CD4-positive, alpha-beta T cell treated with Interleukin-12 subunit alpha and Interleukin-12 subunit beta, for 1 hour (primary cell): Measurements from ENCODE around the gene ZNF335.

Experiments used
- DNase-seq: peaks from one replicate; pipeline ENCODE4 v3.0.0-alpha.2; 2020

ZNF335 gene

GRCh38 chr20:45949542-45950329 lies 22.3 kb downstream of the ZNF335 start:
- DNase-seq, result no peak

GRCh38 chr20:45948742-45949541 lies 23.1 kb downstream of the ZNF335 start:
- DNase-seq, result no peak

GRCh38 chr20:45948261-45948733 lies 23.7 kb downstream of the ZNF335 start:
- DNase-seq, result no peak

- no peak for DNase-seq
These were observed 24.7 kb downstream of the ZNF335 start for GRCh38 chr20:45947110-45947866.

GRCh38 chr20:45946149-45946970 lies 25.6 kb downstream of the ZNF335 start:
- DNase-seq, result peak; percentile 44

- no peak for DNase-seq
These were observed 26.3 kb downstream of the ZNF335 start for GRCh38 chr20:45945678-45946148.

GRCh38 chr20:45944965-45945677 lies 26.9 kb downstream of the ZNF335 start:
- DNase-seq, result no peak

GRCh38 chr20:45944151-45944964 lies 27.6 kb downstream of the ZNF335 start:
- DNase-seq, result no peak

GRCh38 chr20:45943613-45944012 lies 28.4 kb downstream of the ZNF335 start:
- DNase-seq, result no peak

GRCh38 chr20:45940469-45940868 lies 31.5 kb downstream of the ZNF335 start:
- no peak for DNase-seq

GRCh38 chr20:45940053-45940452 lies 31.9 kb downstream of the ZNF335 start:
- no peak for DNase-seq

- DNase-seq, result no peak
These were observed 33.1 kb downstream of the ZNF335 start for GRCh38 chr20:45938727-45939438.

- peak; percentile 27 for DNase-seq
These were observed 34.2 kb downstream of the ZNF335 start for GRCh38 chr20:45937765-45938164.

GRCh38 chr20:45935416-45936046 lies 36.5 kb downstream of the ZNF335 start:
- no peak for DNase-seq

GRCh38 chr20:45934586-45935415 lies 37.2 kb downstream of the ZNF335 start, which contains the start of gene PCIF1:
TSS of gene PCIF1 (plus strand) at chr20:45934683. CDS start at chr20:45939000, 4,317 bp downstream.
- DNase-seq, result peak; percentile 98

GRCh38 chr20:45934046-45934585 lies 37.9 kb downstream of the ZNF335 start:
- DNase-seq, result no peak

- DNase-seq, result peak; percentile 68
These were observed 38.5 kb downstream of the ZNF335 start for GRCh38 chr20:45933266-45934045.
